HCT116 (cell line): ENCODE results near the gene CARMIL1. TPM values are rescaled to one million over a fixed set of nuclear protein-coding genes. Genes with fewer than 3 reads are reported as not detected.

Experiments used
- ATAC-seq: fragments of 200-7000 bp; cut with Tn5 transposase; 2 replicates; pipeline ENCODE4 v1.9.1; 2020; ENCODE audit warnings: mild to moderate bottlenecking, moderate library complexity
- BruUV-seq: library from RNA; stranded (reverse); fragments of 400-500 nt; replicated peaks from 2 replicates; lab custom pipeline; 2021; lab: Mats Ljungman, UMichigan
- CTCF ChIA-PET: fragments of 300-600 bp; sonication (Branson Sonifier 250); formaldehyde crosslinking; loops from one replicate; lab custom pipeline; 2021; ENCODE audit warnings: antibody characterized with exemption; lab: Charles Lee
- POLR2A ChIA-PET: fragments of 300-600, 350-600 bp; sonication (Branson Sonifier 250); formaldehyde crosslinking; loops from one replicate; lab custom pipeline; 2021; ENCODE audit warnings: antibody characterized with exemption; lab: Charles Lee
- RAD21 ChIA-PET, 2 experiments: fragments of 300-600 bp; sonication (Branson Sonifier 250); formaldehyde crosslinking; loops; one replicate each; lab custom pipeline; 2023; ENCODE audit warnings: low total read pairs in 2 of 2; ENCODE audit not compliant: uncharacterized antibody in 2 of 2, unreplicated experiment in 2 of 2, low non-redundant PET in 1 of 2; lab: Charles Lee
- DNase-seq: peaks from one replicate; pipeline ENCODE4 v3.0.0-alpha.2; 2010; ENCODE audit warnings: low read depth, low spot score
- H2AFZ ChIP-seq: fragments of 200-600 bp; shearing (Covaris generic), sonication (generic); 2 replicates; pipeline ENCODE4 v1.6.1; 2017; ENCODE audit warnings: low read depth, mixed run types, mixed read lengths, antibody characterized with exemption, low read length; ENCODE audit not compliant: poor library complexity, severe bottlenecking
- H3K27ac ChIP-seq: 2 replicates; pipeline ENCODE4 v1.5.1; 2012; ENCODE audit warnings: low read depth, low read length
- H3K27me3 ChIP-seq: fragments of 200-600 bp; sonication (generic); 2 replicates; pipeline ENCODE4 v1.6.1; 2016; ENCODE audit warnings: mixed run types, low read length, mixed read lengths; ENCODE audit not compliant: insufficient read depth
- H3K36me3 ChIP-seq, 2 experiments: fragments of 200-500 bp in 1 of 2; fragments of 200-600 bp in 1 of 2; sonication (Bioruptor generic) in 1 of 2; sonication (generic) in 1 of 2; 2 replicates each; pipeline versions ENCODE4 v1.5.1 to v1.6.1; 2014 to 2016; ENCODE audit warnings: low read length in 2 of 2, inconsistent platforms in 1 of 2, mixed read lengths in 1 of 2, mixed run types in 1 of 2; ENCODE audit not compliant: insufficient read depth in 2 of 2, control insufficient read depth in 1 of 2
- H3K4me1 ChIP-seq, 2 experiments: fragments of 200-600 bp in 1 of 2; sonication (generic) in 1 of 2; 2 replicates each; pipeline versions ENCODE4 v1.5.1 to v1.6.1; 2012 to 2017; ENCODE audit warnings: low read length in 2 of 2, inconsistent platforms in 1 of 2, mild to moderate bottlenecking in 1 of 2, mixed read lengths in 1 of 2, mixed run types in 1 of 2, moderate library complexity in 1 of 2; ENCODE audit not compliant: insufficient read depth in 2 of 2, control insufficient read depth in 1 of 2
- H3K4me2 ChIP-seq: fragments of 200-600 bp; sonication (generic); 2 replicates; pipeline ENCODE4 v1.6.1; 2017; ENCODE audit warnings: mixed run types, low read length, mixed read lengths
- H3K4me3 ChIP-seq, 2 experiments: fragments of 200-600 bp in 1 of 2; sonication (generic) in 1 of 2; replicated peaks in 1 of 2; 2 replicates each; pipeline ENCODE4 v1.5.1; 2011 to 2016; ENCODE audit warnings: low read length in 2 of 2, control low read depth in 1 of 2, low read depth in 1 of 2, mild to moderate bottlenecking in 1 of 2, mixed read lengths in 1 of 2, mixed run types in 1 of 2
- H3K79me2 ChIP-seq: fragments of 200-600 bp; sonication (generic); 2 replicates; pipeline ENCODE4 v1.6.1; 2017; ENCODE audit warnings: mild to moderate bottlenecking, mixed run types, low read length, moderate library complexity, mixed read lengths; ENCODE audit not compliant: insufficient read depth
- H3K9ac ChIP-seq: fragments of 200-600 bp; sonication (generic); 2 replicates; pipeline ENCODE4 v1.6.1; 2016; ENCODE audit warnings: low read length, mixed read lengths
- H3K9me2 ChIP-seq: fragments of 200-600 bp; sonication (generic), shearing (Covaris generic); 2 replicates; pipeline ENCODE4 v1.6.1; 2017; ENCODE audit warnings: mixed run types, mild to moderate bottlenecking, moderate library complexity; ENCODE audit not compliant: insufficient read depth
- H3K9me3 ChIP-seq, 2 experiments: fragments of 200-500 bp in 1 of 2; fragments of 200-600 bp in 1 of 2; sonication (Bioruptor generic) in 1 of 2; sonication (generic) in 1 of 2; 2 replicates each; pipeline ENCODE4 v1.6.1; 2014 to 2017; ENCODE audit warnings: low read length in 2 of 2, mixed read lengths in 2 of 2, inconsistent platforms in 1 of 2, low read depth in 1 of 2, mild to moderate bottlenecking in 1 of 2, mixed run types in 1 of 2, moderate library complexity in 1 of 2; ENCODE audit not compliant: control insufficient read depth in 1 of 2, insufficient read depth in 1 of 2
- H4K20me1 ChIP-seq: fragments of 200-600 bp; sonication (generic), shearing (Covaris generic); 2 replicates; pipeline ENCODE4 v1.6.1; 2017; ENCODE audit warnings: mixed run types, mild to moderate bottlenecking, moderate library complexity; ENCODE audit not compliant: insufficient read depth
- CBX3 ChIP-seq: IDR thresholded peaks from 2 replicates; pipeline ENCODE4 v1.6.1; 2012; ENCODE audit warnings: low read depth
- CTCF ChIP-seq, 3 experiments: fragments of 200-600 bp in 1 of 3; sonication (generic) in 1 of 3; IDR thresholded peaks in 2 of 3; conservative IDR thresholded peaks in 1 of 3; 2 replicates each; pipeline ENCODE4 v1.5.1; 2012 to 2017; ENCODE audit warnings: low read depth in 2 of 3, low read length in 2 of 3, antibody characterized with exemption in 1 of 3, borderline replicate concordance in 1 of 3, control low read depth in 1 of 3, mild to moderate bottlenecking in 1 of 3, mixed read lengths in 1 of 3, mixed run types in 1 of 3, moderate library complexity in 1 of 3; ENCODE audit not compliant: insufficient read depth in 1 of 3
- EGR1 ChIP-seq: IDR thresholded peaks from 2 replicates; pipeline ENCODE4 v1.6.1; 2012; ENCODE audit warnings: low read depth
- EZH2 ChIP-seq: fragments of 200-600 bp; sonication (generic); IDR thresholded peaks from 2 replicates; pipeline ENCODE4 v1.6.1; 2017; ENCODE audit warnings: antibody characterized with exemption, mixed run types
- EZH2phosphoT487 ChIP-seq: fragments of 200-600 bp; IDR thresholded peaks from 2 replicates; pipeline ENCODE4 v1.6.1; 2018; ENCODE audit warnings: antibody characterized with exemption, borderline replicate concordance
- JUND ChIP-seq: IDR thresholded peaks from 2 replicates; pipeline ENCODE4 v1.6.1; 2012
- MAX ChIP-seq: IDR thresholded peaks from 2 replicates; pipeline ENCODE4 v1.6.1; 2012
- POLR2A ChIP-seq: IDR thresholded peaks from 2 replicates; pipeline ENCODE4 v1.7.0; 2011; ENCODE audit warnings: borderline replicate concordance; ENCODE audit not compliant: insufficient read depth, insufficient read length; ENCODE audit errors: extremely low read depth
- SIN3A ChIP-seq: IDR thresholded peaks from 2 replicates; pipeline ENCODE4 v1.6.1; 2012; ENCODE audit warnings: low read depth
- SRF ChIP-seq: IDR thresholded peaks from 2 replicates; pipeline ENCODE4 v1.6.1; 2012; ENCODE audit warnings: low read depth
- TCF7L2 ChIP-seq: IDR thresholded peaks from 2 replicates; pipeline ENCODE4 v1.7.0; 2011; ENCODE audit warnings: borderline replicate concordance, inconsistent platforms; ENCODE audit not compliant: insufficient read depth, insufficient read length; ENCODE audit errors: extremely low read depth
- ZBTB33 ChIP-seq: IDR thresholded peaks from 2 replicates; pipeline ENCODE4 v1.6.1; 2011; ENCODE audit warnings: mild to moderate bottlenecking, low read length, moderate library complexity; ENCODE audit not compliant: insufficient replicate concordance; ENCODE audit errors: extremely low read depth
- ZFX ChIP-seq: fragments of 450-650 bp; IDR thresholded peaks from 2 replicates; pipeline ENCODE4 v1.6.1; 2017
- intact Hi-C: fragments of 100-400 bp; cut with micrococcal nuclease; formaldehyde crosslinking; loops from 2 replicates; pipeline ENCODE4 v1.10.0; 2022
- total RNA-seq: library from RNA; stranded (reverse); gene quantifications from one replicate; pipeline ENCODE4 v1.2.1, GENCODE V29; 2021; ENCODE audit not compliant: unreplicated experiment

Gene CARMIL1
- total RNA-seq, 1 experiment from 2014 or later, result 21.7 TPM

- TF ChIP-seq ZFX (no peak), MAX (no peak), POLR2A (no peak), TCF7L2 (no peak), SRF (no peak), SIN3A (no peak)
Observed at GRCh38 chr6:25411316-25411950, 132.3 kb downstream of the CARMIL1 start (continued).

GRCh38 chr6:25413207-25413905 is 134.2 kb downstream of the CARMIL1 start:
- CTCF ChIA-PET, result no interaction called here
- no TSS peak for BruUV-seq
- no peaks in the 10 kb centered on the region for H3K9me3 ChIP-seq
- H3K9ac ChIP-seq, result no peak overlapping the region
- no peak for ATAC-seq
- intact Hi-C loops, result no loop called here
- TF ChIP-seq CTCF (IDR thresholded peaks at IDR 0.05 in 2 of 3, conservative IDR thresholded peaks at IDR 0.05 in 1 of 3; ENCODE audit: borderline replicate concordance in 1 of 3, insufficient read depth in 1 of 3, low read depth in 2 of 3, low read length in 2 of 3) (no peak), ZBTB33 (no peak), EGR1 (no peak), ZFX (no peak), JUND (no peak), CBX3 (no peak), EZH2phosphoT487 (no peak), MAX (no peak), EZH2 (no peak), SIN3A (no peak)
- H3K4me1 ChIP-seq, result no peaks in the 10 kb centered on the region
- RAD21 ChIA-PET, result no interaction called here
- no peak overlapping the region for H2AFZ ChIP-seq
- H3K4me2 ChIP-seq, result no peak overlapping the region
- DNase-seq, result no peak
- no peaks in the 10 kb centered on the region for H3K27me3 ChIP-seq
- POLR2A ChIA-PET, result no interaction called here
- H4K20me1 ChIP-seq, result no peaks in the 10 kb centered on the region
- peaks cover 17% of the 10 kb centered on the region for H3K79me2 ChIP-seq
- H3K4me3 ChIP-seq, result no peak overlapping the region
- no peak overlapping the region for H3K27ac ChIP-seq
- no peaks in the 10 kb centered on the region for H3K36me3 ChIP-seq
- H3K9me2 ChIP-seq, result no peaks in the 10 kb centered on the region
